IMR-90 (cell line): ENCODE data around the gene HEATR5A. TPM values are rescaled to one million over a fixed set of nuclear protein-coding genes. Genes with fewer than 3 reads are reported as not detected.

Source experiments
- ATAC-seq: fragments of 200-7000 bp; cut with Tn5 transposase; 2 replicates; pipeline ENCODE4 v1.9.1; 2020; ENCODE audit warnings: low read depth, mild to moderate bottlenecking, moderate library complexity
- Bru-seq: library from RNA; stranded (reverse); fragments of 400-500 nt; gene quantifications from one replicate; lab custom pipeline; 2021; lab: Mats Ljungman, UMichigan
- BruChase-seq, 2 experiments: library from RNA; stranded (reverse); fragments of 400-500 nt; gene quantifications; one replicate each; lab custom pipeline; 2021; lab: Mats Ljungman, UMichigan
- BruUV-seq: library from RNA; stranded (reverse); fragments of 400-500 nt; replicated peaks from 2 replicates; lab custom pipeline; 2021; lab: Mats Ljungman, UMichigan
- CTCF ChIA-PET: fragments of 300-600 bp; formaldehyde crosslinking; extraction: SDS; loops from one replicate; lab custom pipeline; 2021; ENCODE audit warnings: antibody characterized with exemption; lab: Yijun Ruan, JAX
- POLR2A ChIA-PET: fragments of 300-600 bp; sonication (Branson Sonifier 250); formaldehyde crosslinking; loops from one replicate; lab custom pipeline; 2022; ENCODE audit warnings: antibody characterized with exemption; ENCODE audit not compliant: unreplicated experiment; lab: Charles Lee
- DNase-seq: peaks from one replicate; pipeline ENCODE4 v3.0.0; 2013
- H2AFZ ChIP-seq: replicated peaks from 2 replicates; pipeline ENCODE3; 2013; ENCODE audit warnings: low read length, mild to moderate bottlenecking; ENCODE audit not compliant: poor library complexity
- H2AK5ac ChIP-seq: 2 replicates; pipeline ENCODE4 v1.6.1; 2013; ENCODE audit warnings: low read depth, low read length, inconsistent platforms
- H2AK9ac ChIP-seq: replicated peaks from 2 replicates; pipeline ENCODE3; 2013; ENCODE audit warnings: mild to moderate bottlenecking, low read depth, low read length, moderate library complexity; ENCODE audit not compliant: poor library complexity
- H2BK120ac ChIP-seq: 2 replicates; pipeline ENCODE4 v1.6.1; 2013; ENCODE audit warnings: low read depth, low read length, inconsistent platforms
- H2BK15ac ChIP-seq: 3 replicates; pipeline ENCODE4 v1.6.1; 2013; ENCODE audit warnings: low read depth, low read length, inconsistent platforms
- H2BK20ac ChIP-seq: 2 replicates; pipeline ENCODE4 v1.6.1; 2013; ENCODE audit warnings: low read depth, mild to moderate bottlenecking, inconsistent platforms, low read length, moderate library complexity
- H2BK5ac ChIP-seq: 2 replicates; pipeline ENCODE4 v1.6.1; 2013; ENCODE audit warnings: mild to moderate bottlenecking, low read depth, low read length, inconsistent platforms; ENCODE audit not compliant: poor library complexity, severe bottlenecking
- H3K14ac ChIP-seq: replicated peaks from 2 replicates; pipeline ENCODE4 v1.6.1; 2013; ENCODE audit warnings: low read depth, low read length, inconsistent platforms
- H3K18ac ChIP-seq: 2 replicates; pipeline ENCODE4 v1.6.1; 2013; ENCODE audit warnings: low read depth, low read length, control low read depth
- H3K23ac ChIP-seq: 2 replicates; pipeline ENCODE4 v1.6.1; 2013; ENCODE audit warnings: low read depth, low read length, inconsistent platforms
- H3K27ac ChIP-seq: 2 replicates; pipeline ENCODE4 v1.5.1; 2013; ENCODE audit warnings: mild to moderate bottlenecking, control low read depth, low read length; ENCODE audit not compliant: insufficient read depth
- H3K27me3 ChIP-seq: 2 replicates; pipeline ENCODE4 v1.6.1; 2013; ENCODE audit warnings: low read length; ENCODE audit not compliant: control insufficient read depth, insufficient read depth
- H3K36me3 ChIP-seq: 2 replicates; pipeline ENCODE4 v1.6.1; 2013; ENCODE audit warnings: low read length, mixed read lengths; ENCODE audit not compliant: control insufficient read depth, insufficient read depth
- H3K4ac ChIP-seq: 2 replicates; pipeline ENCODE4 v1.6.1; 2013; ENCODE audit warnings: low read depth, low read length, inconsistent platforms
- H3K4me1 ChIP-seq: 2 replicates; pipeline ENCODE4 v1.6.1; 2013; ENCODE audit warnings: low read length, mixed read lengths; ENCODE audit not compliant: control insufficient read depth, insufficient read depth
- H3K4me2 ChIP-seq: 2 replicates; pipeline ENCODE4 v1.6.1; 2013; ENCODE audit warnings: low read depth, mild to moderate bottlenecking, control low read depth, low read length, moderate library complexity
- H3K4me3 ChIP-seq: 2 replicates; pipeline ENCODE4 v1.5.1; 2013; ENCODE audit warnings: low read depth, mild to moderate bottlenecking, control low read depth, low read length, moderate library complexity; ENCODE audit not compliant: insufficient read depth
- H3K56ac ChIP-seq: 2 replicates; pipeline ENCODE4 v1.6.1; 2013; ENCODE audit warnings: low read length, inconsistent platforms; ENCODE audit not compliant: insufficient read depth; ENCODE audit errors: extremely low read depth
- H3K79me1 ChIP-seq, 2 experiments: 2 replicates each; pipeline ENCODE4 v1.6.1; 2013; ENCODE audit warnings: low read length in 2 of 2, inconsistent platforms in 1 of 2, low read depth in 1 of 2
- H3K9ac ChIP-seq: 2 replicates; pipeline ENCODE4 v1.6.1; 2013; ENCODE audit warnings: low read depth, low read length, control low read depth
- H3K9me1 ChIP-seq: 2 replicates; pipeline ENCODE4 v1.6.1; 2013; ENCODE audit warnings: low read length, inconsistent platforms; ENCODE audit not compliant: insufficient read depth
- H3K9me3 ChIP-seq: 2 replicates; pipeline ENCODE4 v1.6.1; 2013; ENCODE audit warnings: low read length; ENCODE audit not compliant: control insufficient read depth, insufficient read depth
- H4K20me1 ChIP-seq: 2 replicates; pipeline ENCODE4 v1.6.1; 2013; ENCODE audit warnings: low read length, inconsistent platforms; ENCODE audit not compliant: insufficient read depth
- H4K5ac ChIP-seq: 2 replicates; pipeline ENCODE4 v1.6.1; 2013; ENCODE audit warnings: mild to moderate bottlenecking, low read depth, low read length, control low read depth
- H4K8ac ChIP-seq, 2 experiments: 2 replicates each; pipeline ENCODE4 v1.6.1; 2013; ENCODE audit warnings: low read depth in 2 of 2, low read length in 2 of 2, control low read depth in 1 of 2, inconsistent platforms in 1 of 2
- H4K91ac ChIP-seq: 2 replicates; pipeline ENCODE4 v1.6.1; 2013; ENCODE audit warnings: low read depth, low read length, inconsistent platforms; ENCODE audit not compliant: insufficient read depth
- BHLHE40 ChIP-seq: fragments of 150-350 bp; IDR thresholded peaks from 2 replicates; pipeline ENCODE4 v1.6.1; 2016; ENCODE audit warnings: mild to moderate bottlenecking, low read depth, low read length
- CEBPB ChIP-seq: IDR thresholded peaks from 2 replicates; pipeline ENCODE4 v1.6.1; 2012; ENCODE audit warnings: low read depth, low read length, improper control_type of control experiment
- ELK1 ChIP-seq: fragments of 150-350 bp; IDR thresholded peaks from 2 replicates; pipeline ENCODE4 v1.6.1; 2016; ENCODE audit warnings: low read depth, mild to moderate bottlenecking, low read length, moderate library complexity, borderline replicate concordance
- FOS ChIP-seq: fragments of 150-350 bp; IDR thresholded peaks from 2 replicates; pipeline ENCODE4 v1.6.1; 2016; ENCODE audit warnings: low read depth, low read length
- MAFK ChIP-seq: IDR thresholded peaks from 2 replicates; pipeline ENCODE4 v1.6.1; 2012; ENCODE audit warnings: low read depth, low read length, improper control_type of control experiment
- MAZ ChIP-seq: IDR thresholded peaks from 2 replicates; pipeline ENCODE4 v1.6.1; 2012; ENCODE audit warnings: low read depth, mild to moderate bottlenecking, low read length, improper control_type of control experiment, moderate library complexity, borderline replicate concordance
- MXI1 ChIP-seq: IDR thresholded peaks from 2 replicates; pipeline ENCODE4 v1.6.1; 2012; ENCODE audit warnings: low read depth, mild to moderate bottlenecking, low read length, moderate library complexity, borderline replicate concordance
- NFE2L2 ChIP-seq: fragments of 150-350 bp; IDR thresholded peaks from 2 replicates; pipeline ENCODE4 v1.6.1; 2016; ENCODE audit warnings: low read depth, mild to moderate bottlenecking, low read length
- POLR2A ChIP-seq: IDR thresholded peaks from 2 replicates; pipeline ENCODE4 v1.6.1; 2012; ENCODE audit warnings: mild to moderate bottlenecking, low read depth, low read length
- RCOR1 ChIP-seq: IDR thresholded peaks from 2 replicates; pipeline ENCODE4 v1.6.1; 2012; ENCODE audit warnings: mild to moderate bottlenecking, low read length, improper control_type of control experiment; ENCODE audit not compliant: insufficient replicate concordance
- WGBS, 2 experiments: methylation state at CpG; one replicate each; pipeline versions ENCODE4 v1.1.5 to v1.1.7; 2013; ENCODE audit warnings: missing lambda C conversion rate in 2 of 2; ENCODE audit not compliant: insufficient read length in 1 of 2; ENCODE audit errors: extremely low coverage in 2 of 2; 5-methylcytosine and 5-hydroxymethylcytosine counted together
- dilution Hi-C: fragments of 300-500 bp; cut with HindIII; formaldehyde crosslinking; loops from one replicate; pipeline ENCODE4 v1.14.3; 2018; ENCODE audit warnings: low sequenced_read_pairs; ENCODE audit not compliant: unreplicated experiment
- in situ Hi-C: fragments of 300-500 bp; cut with MboI; formaldehyde crosslinking; loops from 3 replicates; pipeline ENCODE4 v1.14.3; 2019; ENCODE audit warnings: low sequenced_read_pairs, inconsistent platforms, mixed read lengths
- intact Hi-C: fragments of 100-400 bp; cut with micrococcal nuclease; formaldehyde crosslinking; loops from 2 replicates; pipeline ENCODE4 v1.10.0; 2022
- long read RNA-seq: library from polyadenylated mRNA; unstranded; transcript quantifications from one replicate; pipeline ENCODE4 v2.0.0, GENCODE V29; 2021; ENCODE audit not compliant: unreplicated experiment
- polyA plus RNA-seq, 3 experiments: library from polyadenylated mRNA; depleted of rRNA; stranded (reverse); fragments of >200 nt; gene quantifications; 2 replicates each; pipeline ENCODE4 v1.2.3, GENCODE V29; 2012; ENCODE audit warnings: low replicate concordance in 1 of 3
- total RNA-seq: library from RNA; depleted of rRNA; stranded (reverse); fragments of >200 nt; gene quantifications from 2 replicates; pipeline ENCODE4 v1.2.3, GENCODE V29; 2012; rRNA removed
- TF ChIP-seq, protein P1 (sequence below): conservative IDR thresholded peaks from 2 replicates; pipeline ENCODE4 v1.5.1; 2012; ENCODE audit warnings: mild to moderate bottlenecking, low read depth, low read length, improper control_type of control experiment

HEATR5A gene
- total RNA-seq (46.4 and 48.9 TPM in 2 replicates), polyA plus RNA-seq (2012; rRNA removed) (12.6 and 14.0 TPM in 2 replicates), Bru-seq, nascent RNA (percentile 80 among the genes with signal in this experiment), BruChase-seq, experiment 1, labeled RNA remaining after a 6-hour chase (percentile 89 among the genes with signal in this experiment), BruChase-seq, experiment 2, labeled RNA remaining after a 2-hour chase (percentile 82 among the genes with signal in this experiment)
- polyA plus RNA-seq (2012; cell fraction: cytosol; rRNA removed), result 3.5 and 4.5 TPM in 2 replicates
- polyA plus RNA-seq (2012; cell fraction: nucleus; rRNA removed; ENCODE audit: low replicate concordance), result 4.7 and 17.4 TPM in 2 replicates
- long read RNA-seq, full-length matches to known transcripts, result 1 of 38 reads
- long read RNA-seq, partial matches to known transcripts, result 27 of 38 reads
- long read RNA-seq, other reads (novel, unspliced or antisense), result 10 of 38 reads

DNA sequence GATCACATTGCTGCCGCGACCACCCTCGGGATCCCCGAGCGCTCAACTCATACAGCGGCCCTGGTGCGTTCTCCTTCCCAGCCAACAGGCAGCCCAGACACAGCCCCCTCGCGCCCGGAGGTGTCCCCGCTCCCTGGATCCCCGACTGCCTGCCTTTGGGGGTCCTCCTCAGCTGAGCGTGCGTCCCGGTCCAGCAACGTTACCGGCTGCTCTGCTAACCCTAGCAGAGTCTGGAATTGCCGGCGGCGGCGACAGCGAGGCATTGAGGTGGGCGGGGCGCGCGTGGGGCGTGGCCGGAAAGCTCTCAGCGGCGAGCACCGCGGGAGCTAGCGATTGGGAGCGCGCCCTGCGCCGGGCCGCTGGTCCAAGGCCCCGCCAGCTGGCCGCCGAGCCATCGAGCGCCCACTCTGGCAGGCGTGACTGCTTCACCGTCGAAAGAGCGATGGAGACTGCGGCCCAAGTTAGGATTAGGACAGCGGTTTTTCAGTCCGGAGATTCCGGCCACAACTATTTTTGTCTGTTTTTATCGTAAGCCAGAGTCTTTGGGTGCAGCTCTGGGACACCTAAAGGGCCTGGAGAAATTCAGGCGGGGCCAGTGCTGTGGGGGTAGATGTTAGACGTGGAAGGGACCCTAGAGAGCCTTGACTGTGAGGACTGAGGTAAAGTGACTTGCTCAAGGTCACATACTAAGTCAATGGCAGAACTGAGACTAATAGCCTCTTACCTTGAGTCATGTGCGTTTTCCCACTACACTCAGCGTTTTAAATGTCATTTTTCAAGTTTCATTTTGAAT is at the start of gene HEATR5A:
Gene HEATR5A, minus strand, starts transcription at position 232 of the 793 bp plus-strand sequence. CDS start 17,575 bp downstream, outside the sequence.
- Histone ChIP-seq H2BK120ac (peak within 1 kb of the TSS; percentile 60), H4K91ac (peak within 1 kb of the TSS; percentile 71), H3K9me1 (no peaks in the 10 kb centered on the region), H3K79me1 (peaks cover 0 to 15% of the 10 kb centered on the region in 2 experiments; a peak in 2 of 4 replicates), H3K56ac (peak within 1 kb of the TSS; percentile 83; the same call in 1 of the 2 replicates), H3K4me2 (peak within 1 kb of the TSS; percentile 85), H3K4me1 (peaks cover 2% of the 10 kb centered on the region; the same call in 1 of the 2 replicates), H3K9me3 (no peaks in the 10 kb centered on the region), H2AFZ (peak within 1 kb of the TSS; percentile 93), H3K4me3 (peak within 1 kb of the TSS; percentile 94), H2BK15ac (peak within 1 kb of the TSS; percentile 39; the same call in 1 of the 3 replicates), H3K36me3 (no peaks in the 10 kb centered on the region), H3K23ac (peak within 1 kb of the TSS; percentile 91), H3K27ac (peak within 1 kb of the TSS; percentile 92), H3K4ac (peak within 1 kb of the TSS; percentile 85), H2BK5ac (peak within 1 kb of the TSS; percentile 71), H2AK5ac (peak within 1 kb of the TSS; percentile 29), H2AK9ac (peak within 1 kb of the TSS; percentile 71), H4K20me1 (no peaks in the 10 kb centered on the region), H3K9ac (peak within 1 kb of the TSS; percentile 93), H2BK20ac (no peak within 1 kb of the TSS), H4K5ac (peak within 1 kb of the TSS; percentile 99), H3K14ac (peak within 1 kb of the TSS; percentile 86), H4K8ac (peak within 1 kb of the TSS; percentile 96), H3K27me3 (no peaks in the 10 kb centered on the region), H3K18ac (peak within 1 kb of the TSS; percentile 72)
- ChIA-PET CTCF (interaction anchor here (0.6 to 1.7 kb wide), 2 partner anchors 34 to 925 kb away, joined by 3 read pairs; no protein-coding TSS in a partner anchor), POLR2A (interaction anchor here (0.5 to 0.9 kb wide), 4 partner anchors 10 to 514 kb away, joined by 3 to 4 read pairs (median 3); no protein-coding TSS in a partner anchor)
- ATAC-seq (peak; percentile 97), DNase-seq (peak; percentile 94)
- in situ Hi-C loops, result no loop called here
- 4% methylated on average over 40 of the region's 56 CpGs; no CpG with 5 or more reads in 1 of the 2 experiments for WGBS, 2 experiments
- intact Hi-C loops, result no loop called here
- dilution Hi-C loops, result no loop called here
- BruUV-seq, result no TSS peak
- TF ChIP-seq MXI1 (peak; percentile 88), POLR2A (peak; percentile 99), RCOR1 (no peak), ELK1 (no peak), CEBPB (no peak), MAZ (0 out of 2 replicates have a peak, but pooled peaks have one; percentile 31), BHLHE40 (no peak), NFE2L2 (0 out of 2 replicates have a peak, but pooled peaks have one; percentile 6), MAFK (no peak), FOS (no peak)
- TF ChIP-seq, protein P1, sequence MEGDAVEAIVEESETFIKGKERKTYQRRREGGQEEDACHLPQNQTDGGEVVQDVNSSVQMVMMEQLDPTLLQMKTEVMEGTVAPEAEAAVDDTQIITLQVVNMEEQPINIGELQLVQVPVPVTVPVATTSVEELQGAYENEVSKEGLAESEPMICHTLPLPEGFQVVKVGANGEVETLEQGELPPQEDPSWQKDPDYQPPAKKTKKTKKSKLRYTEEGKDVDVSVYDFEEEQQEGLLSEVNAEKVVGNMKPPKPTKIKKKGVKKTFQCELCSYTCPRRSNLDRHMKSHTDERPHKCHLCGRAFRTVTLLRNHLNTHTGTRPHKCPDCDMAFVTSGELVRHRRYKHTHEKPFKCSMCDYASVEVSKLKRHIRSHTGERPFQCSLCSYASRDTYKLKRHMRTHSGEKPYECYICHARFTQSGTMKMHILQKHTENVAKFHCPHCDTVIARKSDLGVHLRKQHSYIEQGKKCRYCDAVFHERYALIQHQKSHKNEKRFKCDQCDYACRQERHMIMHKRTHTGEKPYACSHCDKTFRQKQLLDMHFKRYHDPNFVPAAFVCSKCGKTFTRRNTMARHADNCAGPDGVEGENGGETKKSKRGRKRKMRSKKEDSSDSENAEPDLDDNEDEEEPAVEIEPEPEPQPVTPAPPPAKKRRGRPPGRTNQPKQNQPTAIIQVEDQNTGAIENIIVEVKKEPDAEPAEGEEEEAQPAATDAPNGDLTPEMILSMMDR, result peak; percentile 39
